Endothelial cell of umbilical vein (primary cell): ENCODE measurements around the gene STARD4.

Experiments
- CTCF ChIP-seq, 2 donors: IDR thresholded peaks; 1 replicate in 1 of 2; 2 replicates in 1 of 2; pipeline ENCODE4 v1.5.1; 2011; ENCODE audit warnings: low read length in 2 of 2, mild to moderate bottlenecking in 2 of 2, moderate library complexity in 2 of 2, control low read depth in 1 of 2, inconsistent platforms in 1 of 2, low read depth in 1 of 2; ENCODE audit not compliant: insufficient read depth in 1 of 2; ENCODE audit errors: extremely low read depth in 1 of 2
- MAX ChIP-seq: IDR thresholded peaks from 2 replicates; pipeline ENCODE4 v1.6.1; 2011; ENCODE audit not compliant: insufficient read depth, insufficient read length

GRCh38 chr5:111463311-111463710 is 49.0 kb downstream of the STARD4 start:
- TF ChIP-seq MAX (no peak), CTCF (IDR thresholded peaks at IDR 0.05; ENCODE audit: extremely low read depth in 1 of 2, insufficient read depth in 1 of 2, low read depth in 1 of 2, low read length in 2 of 2) (no peak)
